ENCODE measurements around the gene GALNT9.

The GALNT9 gene

DNA sequence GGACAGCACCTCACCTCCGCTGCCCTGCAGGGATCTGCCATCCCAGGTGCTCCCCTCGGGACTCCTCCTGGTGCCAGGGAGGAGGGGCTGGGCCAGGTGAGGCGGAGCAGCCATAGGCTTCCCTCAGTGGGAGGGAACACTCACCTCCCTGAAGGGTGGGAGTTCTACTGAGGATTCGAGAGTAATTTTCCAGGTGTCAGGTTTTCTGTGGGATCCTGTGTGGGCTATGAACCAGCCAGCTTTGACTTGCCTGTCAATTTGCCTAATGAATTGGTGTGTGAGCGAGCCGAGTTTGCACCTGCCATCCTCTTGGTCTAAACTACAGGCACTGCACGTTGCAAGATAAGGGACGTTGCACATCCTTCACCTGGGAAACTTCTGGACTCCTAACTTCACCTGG, 134.8 kb downstream of the GALNT9 start:
- no peak for FAIRE-seq

GRCh38 chr12:132194056-132194455, 135.3 kb downstream of the GALNT9 start:
- no peak for FAIRE-seq

- FAIRE-seq: no peak
Measured at GRCh38 chr12:132191715-132192553, 137.5 kb downstream of the GALNT9 start.

DNA sequence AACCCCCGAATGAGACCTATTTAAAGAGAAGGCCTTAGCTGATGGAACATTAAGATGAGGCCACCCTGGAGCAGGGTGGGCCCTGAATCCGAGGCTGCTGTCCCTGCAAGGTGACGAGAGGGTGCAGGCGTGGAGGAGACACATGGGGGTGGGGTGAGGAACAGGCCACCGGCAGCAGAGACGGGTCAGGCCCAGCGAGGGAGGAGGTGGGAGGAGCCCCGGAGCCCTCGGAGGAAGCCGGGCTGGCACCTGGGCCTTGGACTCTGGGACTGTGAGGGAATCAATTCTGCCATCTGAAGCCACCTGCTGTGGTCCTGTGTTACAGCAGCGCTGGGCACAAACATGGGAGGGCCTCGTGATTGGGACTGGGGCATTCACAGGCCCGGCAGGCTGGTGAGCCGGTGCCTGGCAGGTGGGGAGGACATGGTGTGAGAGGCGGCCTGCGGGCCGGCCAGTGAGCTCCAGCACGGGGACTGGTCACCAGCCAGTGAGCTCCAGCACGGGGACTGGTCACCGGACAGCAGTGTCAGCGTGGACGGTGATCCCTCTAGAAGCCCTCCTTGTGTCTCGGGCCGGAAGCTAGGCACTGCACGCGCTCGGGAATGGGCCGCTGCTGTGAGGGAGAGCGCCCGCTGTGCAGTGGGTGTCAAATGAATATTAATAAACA, 138.4 kb downstream of the GALNT9 start:
- FAIRE-seq: no peak

- no peak for FAIRE-seq
Measured at GRCh38 chr12:132190012-132190755, 139.2 kb downstream of the GALNT9 start.

DNA sequence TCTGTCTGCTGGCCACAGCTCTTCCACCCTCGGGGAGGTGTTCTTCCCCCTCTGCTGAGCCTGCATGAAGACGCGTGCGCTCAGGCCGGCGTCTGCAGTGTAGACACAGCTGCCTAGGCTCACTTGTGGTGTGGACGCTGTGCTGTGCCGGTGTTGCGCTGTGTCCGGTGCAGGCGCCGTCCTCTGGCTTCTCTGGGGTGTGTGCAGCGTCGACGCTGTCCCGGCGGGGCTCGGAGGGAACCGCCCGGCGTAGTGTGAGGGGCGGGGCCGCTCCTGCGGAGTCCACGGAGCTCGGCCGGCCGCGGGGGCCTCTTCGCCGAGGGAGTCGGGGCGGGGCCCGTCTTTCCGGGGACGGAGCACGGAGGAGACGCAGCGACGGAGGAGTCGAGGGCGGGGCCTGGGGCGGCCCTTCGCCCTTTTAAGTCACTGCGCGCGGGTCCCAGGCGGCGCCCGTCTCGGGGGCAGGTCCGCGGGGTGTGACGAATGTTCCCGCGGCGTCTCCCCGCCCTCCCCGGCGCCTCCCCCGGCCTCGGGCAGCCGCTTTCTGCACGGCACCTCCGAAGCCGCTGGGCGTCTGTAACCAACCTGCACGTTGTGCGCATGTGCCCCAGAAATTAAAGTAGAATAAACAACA, 139.9 kb downstream of the GALNT9 start:
- FAIRE-seq: no peak

DNA sequence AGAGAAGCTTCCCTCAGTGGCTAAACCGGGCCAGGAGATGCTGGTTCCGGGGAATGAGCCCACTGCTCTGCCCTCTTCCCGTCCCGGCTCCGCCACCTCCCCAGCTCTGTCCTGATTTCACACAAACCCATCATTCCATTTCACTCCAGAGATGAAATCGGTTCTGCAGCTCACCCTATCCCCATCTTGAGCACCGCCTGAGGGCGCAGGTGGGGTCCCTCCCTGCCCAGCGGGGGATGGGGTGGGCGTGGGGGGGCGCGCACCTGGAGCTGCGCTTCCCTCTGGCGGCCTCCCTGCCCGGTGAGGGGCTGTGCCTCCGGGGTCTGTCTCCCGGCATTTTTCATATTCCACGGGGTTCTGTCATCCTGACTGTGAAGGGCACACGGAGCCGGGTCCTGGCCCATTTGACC, 140.5 kb downstream of the GALNT9 start:
- no peak for FAIRE-seq

DNA sequence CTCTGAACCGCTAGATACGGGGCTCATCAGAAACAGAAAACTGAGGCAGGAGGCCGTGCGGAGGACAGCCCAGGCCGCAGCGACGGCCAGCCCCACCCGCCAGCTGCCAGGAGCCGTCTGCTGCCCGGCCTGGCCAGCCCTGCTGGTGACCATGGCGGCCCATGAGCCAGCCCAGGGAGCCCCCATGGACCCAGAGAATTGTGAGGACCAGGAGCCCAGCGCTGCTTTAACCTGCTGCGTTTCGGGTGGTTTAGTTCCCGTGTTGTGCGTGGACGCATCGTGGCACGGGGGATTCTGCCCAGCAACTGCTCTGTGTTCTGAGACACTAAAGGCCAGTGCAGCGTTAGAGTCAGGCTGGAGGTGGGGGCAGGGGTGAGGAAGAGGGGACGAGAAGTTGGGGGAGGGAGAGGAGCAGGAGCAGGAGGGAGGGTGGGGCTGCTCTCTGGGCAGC, 140.9 kb downstream of the GALNT9 start:
- no peak for FAIRE-seq

- no peak for FAIRE-seq
Measured at GRCh38 chr12:132187646-132188450, 141.5 kb downstream of the GALNT9 start.

- no peak for FAIRE-seq
Measured at GRCh38 chr12:132186857-132187620, 142.3 kb downstream of the GALNT9 start.

GRCh38 chr12:132186208-132186856, 143.1 kb downstream of the GALNT9 start:
- FAIRE-seq: no peak

DNA sequence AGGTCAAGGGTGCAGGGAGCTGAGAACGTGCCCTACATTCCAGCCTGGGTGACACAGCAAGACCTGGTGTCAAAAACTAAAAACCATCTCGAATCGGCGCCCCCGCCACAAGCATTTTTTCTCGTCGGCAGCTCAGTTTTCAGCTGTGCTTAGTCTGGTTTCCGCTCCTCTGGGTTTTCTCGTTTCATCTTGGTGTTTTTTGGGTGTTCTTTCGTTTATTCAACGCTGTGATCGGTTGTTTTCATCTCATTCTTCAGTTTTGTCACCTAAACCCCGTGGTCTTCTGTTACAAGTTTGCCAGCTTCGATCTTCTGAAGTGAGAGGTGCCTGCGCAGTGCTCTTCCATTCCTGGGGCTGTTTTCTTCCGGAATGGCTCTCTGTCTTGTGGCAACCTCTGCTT, 143.7 kb downstream of the GALNT9 start:
- no peak for FAIRE-seq

GRCh38 chr12:132182711-132183365, 146.6 kb downstream of the GALNT9 start:
- FAIRE-seq: no peak

GRCh38 chr12:132182206-132182710, 147.1 kb downstream of the GALNT9 start:
- no peak for FAIRE-seq

DNA sequence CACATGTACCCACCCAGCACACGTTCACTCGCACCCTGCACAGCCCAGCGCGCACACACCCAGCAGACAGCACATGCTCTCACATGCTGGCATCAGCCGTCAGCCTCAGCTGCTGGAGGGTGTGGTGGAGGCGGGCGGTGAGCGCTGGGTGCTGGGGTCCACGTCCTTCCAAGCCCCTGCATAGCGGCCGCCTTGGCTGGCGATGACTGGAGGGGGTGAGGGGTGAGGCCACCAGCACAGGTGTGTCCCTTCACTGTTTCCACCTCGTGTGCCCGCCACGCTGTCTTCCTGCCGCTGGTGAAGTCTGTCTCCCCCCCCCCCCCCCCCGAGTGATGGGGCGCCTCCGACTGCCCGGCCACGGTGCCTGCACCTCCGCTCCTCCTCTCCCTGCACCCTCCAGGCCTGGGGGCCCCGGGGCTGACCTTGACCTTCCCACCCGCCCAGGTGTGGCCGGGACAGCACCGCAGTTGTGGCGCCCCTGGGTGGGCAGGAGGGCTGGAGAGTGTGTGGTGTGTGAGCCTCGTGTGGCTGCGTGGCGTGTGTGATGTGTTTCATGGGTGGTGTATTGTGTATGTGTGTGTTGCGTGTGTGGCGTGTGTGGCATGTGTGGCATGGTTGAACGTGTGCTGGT, 147.7 kb downstream of the GALNT9 start:
- no peak for FAIRE-seq

GRCh38 chr12:132180648-132181546, 148.5 kb downstream of the GALNT9 start:
- FAIRE-seq: no peak

DNA sequence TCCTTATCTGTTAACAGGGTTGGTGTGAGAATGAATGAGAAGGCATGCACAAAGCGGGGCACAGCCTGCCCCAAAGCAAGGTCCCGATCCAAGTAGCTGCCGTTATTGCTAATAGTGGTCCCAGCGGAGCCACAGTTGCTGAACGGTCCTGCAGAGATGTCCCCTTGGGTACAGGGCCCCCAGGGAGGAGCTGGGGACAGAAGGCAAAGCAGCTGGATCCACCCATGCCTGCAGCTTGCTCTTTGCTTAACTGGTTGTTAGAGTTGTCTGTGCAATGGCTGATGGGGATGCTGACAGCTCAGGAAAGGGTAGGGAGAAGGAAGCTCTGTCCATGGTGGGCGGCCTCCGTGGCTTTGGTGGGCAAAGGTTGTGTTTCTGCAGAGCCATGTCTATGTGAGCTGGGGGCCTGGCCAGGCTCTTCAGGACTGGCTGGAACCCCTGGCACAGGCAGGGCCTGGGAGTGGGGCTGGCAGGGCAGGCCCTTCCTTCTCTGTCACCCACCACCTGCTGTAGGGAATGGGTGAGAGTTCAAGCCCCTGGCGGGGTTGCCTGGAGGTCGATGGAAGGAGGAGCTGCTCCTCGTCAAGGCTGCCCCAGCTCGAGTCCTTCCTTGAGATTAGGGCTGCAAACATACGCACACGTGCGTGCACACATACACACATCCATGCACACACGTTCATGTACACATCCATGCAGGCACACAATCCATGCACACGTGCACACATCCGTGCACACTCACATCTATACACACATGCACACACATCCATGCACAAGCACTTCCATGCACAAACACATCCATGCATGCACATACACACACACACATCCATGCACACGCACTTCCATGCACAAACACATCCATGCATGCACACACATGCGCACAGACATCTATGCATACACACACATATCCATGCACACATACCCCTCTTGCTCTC, 149.7 kb downstream of the GALNT9 start:
- FAIRE-seq: no peak

Measured in A204.1 (cell line).